Fibroblast of skin of left biceps (primary cell): ENCODE measurements around the gene BARHL2.

Experiments used
- DNase-seq, 2 experiments: peaks; one replicate each; pipeline ENCODE4 v3.0.0-alpha.2; 2013; ENCODE audit warnings: low read depth in 2 of 2

The BARHL2 gene

GRCh38 chr1:90716552-90717355 lies at the start of gene BARHL2:
TSS of gene BARHL2 (minus strand) at chr1:90717302. CDS start at chr1:90717195, 107 bp downstream.
- DNase-seq = no peak

DNA sequence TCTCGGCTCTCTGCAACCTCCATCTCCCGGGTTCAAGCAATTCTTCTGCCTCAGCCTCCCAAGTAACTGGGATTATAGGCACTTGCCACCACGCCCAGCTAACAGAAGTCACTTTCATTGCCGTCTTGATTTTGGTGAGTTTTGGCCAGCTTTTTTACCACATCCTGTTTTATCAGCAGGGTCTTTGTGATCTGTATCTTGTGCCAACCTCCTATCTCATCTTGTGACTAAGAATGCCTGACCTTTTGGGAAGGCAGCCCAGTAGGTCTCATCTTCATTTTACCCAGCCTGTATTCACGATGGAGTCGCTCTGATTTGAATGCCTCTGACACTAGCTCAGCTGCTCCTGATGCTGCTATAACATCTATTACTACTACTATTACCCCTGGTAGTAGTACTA lies 46.8 kb upstream of the BARHL2 start:
- no peak for DNase-seq

GRCh38 chr1:90763506-90763905 lies 46.4 kb upstream of the BARHL2 start:
- no peak for DNase-seq

DNA sequence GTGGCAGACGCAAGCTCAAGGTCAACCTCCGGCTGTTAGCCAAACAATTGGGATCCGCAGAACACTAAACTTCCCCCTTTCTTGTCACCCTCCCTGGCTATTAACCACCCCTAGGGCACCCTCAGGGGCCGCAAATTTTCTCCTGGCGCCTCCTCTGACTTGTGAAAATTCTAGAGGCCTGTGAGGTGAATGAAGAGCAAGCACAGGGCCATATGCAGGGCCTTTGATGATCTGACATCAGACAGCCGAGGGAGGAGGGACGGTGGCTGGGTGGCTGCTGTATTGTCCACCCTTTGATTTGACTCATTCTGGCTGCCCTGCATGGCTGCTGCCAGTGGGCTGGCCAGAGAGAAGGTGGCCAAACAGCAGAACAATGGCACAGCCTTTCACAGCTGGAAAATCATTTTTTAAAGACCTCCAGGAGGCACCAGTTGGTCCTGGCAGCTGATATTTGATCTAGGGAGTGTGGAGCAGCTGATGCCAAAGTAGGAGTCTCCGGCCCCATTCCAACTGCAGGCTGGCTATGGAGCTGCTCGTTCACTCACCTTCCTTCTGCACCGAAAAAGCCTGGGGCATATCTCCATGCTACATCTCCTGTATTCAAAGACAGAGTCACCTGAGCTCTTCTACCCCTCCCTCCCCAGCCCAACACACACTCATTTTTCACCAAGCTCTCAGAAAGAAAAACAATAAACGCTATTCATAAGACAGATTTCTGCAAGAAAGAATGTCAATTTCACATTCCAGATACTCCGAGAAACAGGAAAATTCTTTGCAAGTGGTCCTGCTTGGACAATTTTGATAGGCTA lies 44.9 kb upstream of the BARHL2 start:
- DNase-seq = no peak

GRCh38 chr1:90761156-90761555 lies 44.1 kb upstream of the BARHL2 start:
- DNase-seq = no peak

DNA sequence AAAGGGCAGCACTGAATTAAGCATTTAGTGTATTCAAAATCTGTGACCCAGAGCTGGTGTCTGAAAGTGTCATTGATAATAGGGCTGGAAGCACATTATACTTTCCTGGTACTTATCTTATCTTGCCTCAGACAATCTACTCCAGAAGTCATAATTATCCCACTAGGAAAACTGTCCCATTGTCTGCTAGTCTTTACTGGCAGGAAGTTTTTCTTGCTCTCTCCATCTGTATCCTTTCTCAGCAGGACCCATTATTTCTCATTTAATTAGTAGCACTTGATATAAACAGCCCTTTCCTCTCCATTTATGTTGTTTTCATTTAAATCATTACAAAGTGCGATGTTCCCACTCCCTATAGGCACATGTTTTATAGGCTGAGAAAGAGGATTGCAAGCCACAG lies 36.5 kb upstream of the BARHL2 start:
- no peak for DNase-seq

GRCh38 chr1:90748668-90749067 lies 31.6 kb upstream of the BARHL2 start:
- DNase-seq = no peak

- no peak for DNase-seq
These were observed 29.8 kb upstream of the BARHL2 start for GRCh38 chr1:90746857-90747256.

DNA sequence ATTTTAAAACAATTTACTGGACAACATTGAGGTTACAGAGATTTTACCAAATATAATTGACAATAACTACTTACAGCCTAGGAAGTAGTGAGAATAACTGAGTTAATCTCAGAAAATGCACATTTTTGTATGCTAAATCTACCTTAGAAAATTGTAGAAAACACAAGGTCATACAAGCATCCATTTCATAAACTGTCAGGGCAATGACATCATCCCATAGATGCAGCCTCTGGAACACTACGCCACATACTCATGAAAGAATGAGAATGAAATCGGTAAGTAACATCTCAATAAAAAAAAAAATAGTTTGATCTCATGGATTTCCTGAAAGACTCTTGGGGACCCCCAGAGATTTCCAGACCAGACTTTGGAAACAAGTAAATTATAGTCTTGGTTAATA lies 28.9 kb upstream of the BARHL2 start:
- DNase-seq = no peak

- DNase-seq = no peak
These were observed 15.0 kb upstream of the BARHL2 start for GRCh38 chr1:90732136-90732535.

DNA sequence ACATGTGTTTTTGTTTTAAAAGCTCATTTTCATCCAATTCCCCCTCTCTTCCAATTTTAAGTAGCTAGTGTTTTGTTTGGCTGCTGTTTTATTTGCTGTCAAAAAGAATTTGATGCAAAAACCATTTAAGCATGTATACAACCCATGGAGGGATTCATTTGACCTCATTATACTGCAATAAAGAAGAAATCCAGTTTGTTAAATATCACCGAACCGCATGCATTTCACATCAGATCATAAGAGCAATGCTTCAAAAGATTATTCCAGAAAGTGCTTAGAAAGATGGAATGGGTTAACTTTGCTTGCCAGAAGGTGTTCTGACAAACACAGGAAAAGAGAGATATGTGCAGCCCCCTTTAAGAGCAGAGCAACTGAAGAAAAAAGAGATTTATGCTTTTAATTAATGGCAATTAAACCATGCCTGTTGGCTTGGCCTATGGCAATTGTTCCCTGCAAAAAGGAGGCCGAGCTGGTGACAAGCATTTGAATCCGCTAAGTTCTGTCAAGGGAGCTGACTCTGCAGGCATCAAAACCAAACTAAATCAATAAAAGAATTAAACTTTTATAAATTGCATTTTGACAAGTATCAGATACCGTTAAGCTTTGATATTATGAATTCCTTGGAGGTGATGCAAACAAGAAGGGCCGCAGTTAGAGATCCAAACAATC lies 14.4 kb upstream of the BARHL2 start:
- no peak for DNase-seq

DNA sequence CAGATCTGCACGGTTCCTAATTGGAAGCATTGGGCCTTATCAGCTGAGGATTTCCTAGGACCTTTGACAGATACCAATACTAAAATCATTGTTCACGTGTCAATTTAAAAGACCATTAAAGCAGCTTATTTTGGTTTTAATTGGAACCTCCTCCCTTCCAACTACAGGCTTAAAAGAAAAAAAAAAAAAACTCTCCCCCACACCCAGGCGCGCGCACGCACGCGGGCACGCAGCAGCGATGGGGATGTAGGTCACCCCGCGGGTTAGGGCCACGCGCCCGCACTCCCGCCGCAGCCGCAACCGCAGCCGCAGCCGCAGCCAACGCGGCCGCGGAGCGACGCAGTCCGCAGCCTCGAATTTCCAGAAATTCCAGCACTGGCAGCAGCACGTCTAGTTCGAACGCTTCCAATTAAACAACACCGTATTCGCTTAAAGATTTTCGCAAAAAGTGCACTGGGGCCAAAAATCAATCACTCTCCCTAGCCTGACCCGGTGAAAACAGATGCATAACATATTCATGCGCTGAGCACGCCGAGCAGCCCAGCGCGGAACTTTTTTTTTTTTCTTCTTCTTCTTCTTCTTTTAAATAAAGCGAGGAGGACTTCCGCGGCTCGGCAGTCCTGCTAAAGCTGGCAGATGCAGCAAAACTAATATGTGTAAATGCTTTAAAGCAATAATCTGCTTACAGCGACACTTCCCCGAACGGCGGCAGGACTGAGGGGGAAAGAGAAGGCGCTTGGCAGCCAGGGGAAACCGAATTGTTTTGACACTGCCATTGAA lies 13.3 kb upstream of the BARHL2 start:
- no peak for DNase-seq

DNA sequence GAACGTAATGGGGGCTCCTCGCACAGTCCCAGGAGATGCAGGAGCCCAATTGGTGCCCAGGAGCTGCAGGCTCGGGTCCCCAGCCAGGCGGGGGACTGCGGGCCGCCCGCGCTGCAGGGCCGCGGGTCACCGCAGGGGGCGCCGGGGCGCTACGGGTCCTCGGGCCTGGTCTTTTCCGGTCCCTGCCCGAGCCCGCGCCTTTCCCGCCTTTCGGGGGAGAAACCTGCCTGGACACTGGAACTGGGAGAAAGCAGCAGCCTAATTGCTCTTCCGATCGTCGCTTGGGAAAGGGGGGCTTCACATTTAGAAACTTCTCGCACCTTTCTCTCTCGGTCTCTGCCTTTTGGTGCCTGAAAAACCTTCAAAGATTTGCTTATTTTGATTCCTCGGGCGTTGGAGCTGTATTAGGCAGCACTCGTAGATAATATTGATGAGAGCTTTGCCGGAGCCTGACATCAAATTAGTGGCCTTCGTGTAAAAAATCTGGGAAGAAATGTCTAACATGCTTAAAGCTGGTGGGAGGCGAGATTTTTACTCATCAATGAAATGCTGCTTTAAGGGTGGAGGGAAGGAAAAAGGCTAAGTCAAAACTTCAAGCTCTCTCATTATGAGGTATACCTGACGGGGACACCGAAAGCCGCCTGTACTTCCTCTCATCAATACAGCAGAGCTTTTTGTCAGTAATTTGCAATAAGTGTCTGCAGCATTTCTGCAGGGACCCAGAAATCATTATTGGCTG lies 12.6 kb upstream of the BARHL2 start:
- no peak for DNase-seq

DNA sequence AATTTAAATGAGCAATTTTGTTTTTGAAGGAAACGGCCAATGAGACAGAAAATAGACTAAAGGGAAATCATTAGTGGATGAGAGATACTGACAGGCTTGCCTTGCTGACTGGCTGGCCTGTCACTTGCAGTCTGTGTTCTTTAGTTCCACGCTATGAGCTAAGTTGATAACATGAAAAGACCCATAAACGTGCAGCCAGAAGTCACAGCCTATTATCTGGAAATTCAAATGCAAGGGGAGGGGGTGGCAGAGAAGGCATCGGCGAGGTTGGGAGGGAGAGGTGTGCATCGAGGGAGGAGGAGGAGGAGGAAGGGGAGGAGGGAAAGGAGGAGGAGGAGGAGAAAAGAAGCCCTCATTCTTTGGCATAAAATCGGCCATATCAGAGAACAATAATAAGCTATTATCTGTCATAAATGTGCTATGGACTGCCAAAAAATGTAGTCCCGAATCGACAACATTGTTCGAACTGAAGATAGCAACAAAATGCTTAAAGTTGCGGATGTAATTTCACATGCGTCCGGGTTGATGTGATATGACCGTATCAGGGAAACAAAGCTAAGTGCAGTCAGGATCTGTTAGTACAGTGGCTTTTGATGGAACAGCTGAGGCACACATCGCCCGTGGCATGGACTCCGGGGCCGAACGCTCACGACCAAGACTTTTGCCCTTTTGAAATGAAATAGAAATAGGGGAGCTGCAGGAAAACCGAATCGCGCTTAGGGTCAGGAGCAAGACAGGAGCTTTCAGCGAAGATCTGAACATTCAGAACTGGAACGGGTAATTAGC lies 11.6 kb upstream of the BARHL2 start:
- no peak for DNase-seq

- no peak for DNase-seq
These were observed 10.9 kb upstream of the BARHL2 start for GRCh38 chr1:90727917-90728501.

DNA sequence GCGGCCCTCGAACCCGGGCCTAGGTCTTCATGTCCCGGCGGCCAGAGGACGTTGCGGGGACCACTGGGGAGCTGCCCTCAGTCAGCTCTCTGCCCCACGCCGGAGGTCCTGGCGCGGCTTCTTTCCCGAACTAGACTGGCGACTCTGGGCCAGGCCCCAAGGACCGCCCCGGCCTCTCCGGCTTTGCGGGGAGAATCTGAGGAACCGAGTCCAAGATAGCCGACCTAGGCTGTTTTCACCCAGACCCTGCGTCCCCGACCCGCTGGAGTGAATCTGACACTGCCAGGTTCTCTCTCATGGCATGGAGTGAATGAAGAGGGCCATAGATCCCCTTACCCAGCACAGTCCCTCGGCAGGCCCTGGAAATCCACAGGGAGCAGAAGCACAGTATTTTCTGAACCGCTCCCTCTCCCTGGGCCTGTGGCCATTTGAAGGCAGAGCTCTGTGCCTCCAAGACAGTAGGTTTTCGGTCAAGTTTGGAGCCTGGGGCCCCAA lies 9.9 kb upstream of the BARHL2 start:
- no peak for DNase-seq

DNA sequence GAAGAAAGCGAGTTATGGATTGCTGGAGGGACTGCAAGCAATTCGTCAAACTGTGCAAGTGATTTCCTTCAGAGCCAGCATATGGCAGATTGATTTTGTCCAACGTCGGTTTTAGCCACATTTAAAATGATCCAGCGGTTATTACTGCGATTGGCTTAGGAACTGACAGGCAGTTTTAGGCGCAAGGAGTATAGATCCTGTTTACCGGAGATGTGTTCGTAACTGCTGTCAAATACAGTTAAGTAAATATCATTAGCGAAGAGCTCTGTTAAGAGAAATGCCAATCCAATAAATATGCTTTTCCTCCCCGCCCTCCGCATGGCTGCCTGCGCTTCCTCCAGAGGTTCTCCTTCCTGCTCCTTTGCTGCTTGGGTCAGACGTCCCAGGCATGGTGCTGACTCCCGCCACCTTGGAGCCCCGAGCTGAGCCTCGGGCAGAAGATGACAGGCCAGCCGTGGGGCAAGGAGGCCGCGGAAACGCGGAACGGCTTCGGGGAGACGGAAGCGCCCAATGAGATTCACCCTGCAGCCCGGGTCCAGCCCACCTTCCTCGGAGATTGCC lies 9.4 kb upstream of the BARHL2 start:
- no peak for DNase-seq

DNA sequence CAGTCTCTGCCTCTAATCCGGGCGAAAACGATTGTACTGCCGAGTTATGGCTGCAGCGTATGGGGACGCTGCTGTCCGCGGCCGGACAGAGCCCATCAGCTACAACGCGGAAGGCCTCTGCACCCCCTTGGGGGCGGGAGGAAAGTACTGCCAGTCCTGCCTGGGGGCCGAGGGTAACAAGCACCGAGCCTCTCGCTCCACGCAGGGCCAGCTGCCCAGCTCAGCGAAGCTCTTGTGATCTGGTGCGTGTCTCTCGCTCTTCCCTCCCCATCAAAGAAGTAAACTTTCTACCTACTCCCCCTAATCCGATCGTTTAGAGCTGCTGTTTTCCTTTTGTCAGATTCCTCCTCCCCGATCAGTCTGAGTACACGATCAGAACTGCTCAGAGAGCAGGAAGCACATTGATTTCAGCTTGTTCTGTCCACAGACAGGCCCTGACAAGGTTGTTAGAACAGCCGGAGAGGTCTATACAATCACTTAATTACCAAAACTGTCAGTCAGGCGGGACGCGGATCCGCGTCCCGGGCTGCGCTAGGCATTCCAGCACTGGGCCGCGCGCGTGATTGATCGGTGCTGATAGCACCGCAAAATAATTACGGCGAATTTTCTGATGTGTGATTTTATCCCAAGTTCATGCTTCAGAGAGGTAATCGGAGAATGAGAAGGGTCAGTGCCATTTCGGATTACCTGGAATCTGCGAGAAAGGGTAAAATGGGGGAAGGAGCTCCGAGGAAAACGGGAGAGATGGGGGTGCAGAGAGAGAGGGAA lies 8.7 kb upstream of the BARHL2 start:
- no peak for DNase-seq
